HCT116 (cell line): ENCODE data around the gene FAM131A. TPM values are rescaled to one million over a fixed set of nuclear protein-coding genes. Genes with fewer than 3 reads are reported as not detected.

ENCODE experiments used
- ATAC-seq: fragments of 200-7000 bp; cut with Tn5 transposase; 2 replicates; pipeline ENCODE4 v1.9.1; 2020; ENCODE audit warnings: mild to moderate bottlenecking, moderate library complexity
- BruUV-seq: library from RNA; stranded (reverse); fragments of 400-500 nt; replicated peaks from 2 replicates; lab custom pipeline; 2021; lab: Mats Ljungman, UMichigan
- CTCF ChIA-PET: fragments of 300-600 bp; sonication (Branson Sonifier 250); formaldehyde crosslinking; loops from one replicate; lab custom pipeline; 2021; ENCODE audit warnings: antibody characterized with exemption; lab: Charles Lee
- POLR2A ChIA-PET: fragments of 300-600, 350-600 bp; sonication (Branson Sonifier 250); formaldehyde crosslinking; loops from one replicate; lab custom pipeline; 2021; ENCODE audit warnings: antibody characterized with exemption; lab: Charles Lee
- RAD21 ChIA-PET, 2 experiments: fragments of 300-600 bp; sonication (Branson Sonifier 250); formaldehyde crosslinking; loops; one replicate each; lab custom pipeline; 2023; ENCODE audit warnings: low total read pairs in 2 of 2; ENCODE audit not compliant: uncharacterized antibody in 2 of 2, unreplicated experiment in 2 of 2, low non-redundant PET in 1 of 2; lab: Charles Lee
- DNase-seq: peaks from one replicate; pipeline ENCODE4 v3.0.0-alpha.2; 2010; ENCODE audit warnings: low read depth, low spot score
- H2AFZ ChIP-seq: fragments of 200-600 bp; shearing (Covaris generic), sonication (generic); 2 replicates; pipeline ENCODE4 v1.6.1; 2017; ENCODE audit warnings: low read depth, mixed run types, mixed read lengths, antibody characterized with exemption, low read length; ENCODE audit not compliant: poor library complexity, severe bottlenecking
- H3K27ac ChIP-seq: 2 replicates; pipeline ENCODE4 v1.5.1; 2012; ENCODE audit warnings: low read depth, low read length
- H3K27me3 ChIP-seq: fragments of 200-600 bp; sonication (generic); 2 replicates; pipeline ENCODE4 v1.6.1; 2016; ENCODE audit warnings: mixed run types, low read length, mixed read lengths; ENCODE audit not compliant: insufficient read depth
- H3K36me3 ChIP-seq, 2 experiments: fragments of 200-500 bp in 1 of 2; fragments of 200-600 bp in 1 of 2; sonication (Bioruptor generic) in 1 of 2; sonication (generic) in 1 of 2; 2 replicates each; pipeline versions ENCODE4 v1.5.1 to v1.6.1; 2014 to 2016; ENCODE audit warnings: low read length in 2 of 2, inconsistent platforms in 1 of 2, mixed read lengths in 1 of 2, mixed run types in 1 of 2; ENCODE audit not compliant: insufficient read depth in 2 of 2, control insufficient read depth in 1 of 2
- H3K4me1 ChIP-seq, 2 experiments: fragments of 200-600 bp in 1 of 2; sonication (generic) in 1 of 2; 2 replicates each; pipeline versions ENCODE4 v1.5.1 to v1.6.1; 2012 to 2017; ENCODE audit warnings: low read length in 2 of 2, inconsistent platforms in 1 of 2, mild to moderate bottlenecking in 1 of 2, mixed read lengths in 1 of 2, mixed run types in 1 of 2, moderate library complexity in 1 of 2; ENCODE audit not compliant: insufficient read depth in 2 of 2, control insufficient read depth in 1 of 2
- H3K4me2 ChIP-seq: fragments of 200-600 bp; sonication (generic); 2 replicates; pipeline ENCODE4 v1.6.1; 2017; ENCODE audit warnings: mixed run types, low read length, mixed read lengths
- H3K4me3 ChIP-seq, 2 experiments: fragments of 200-600 bp in 1 of 2; sonication (generic) in 1 of 2; replicated peaks in 1 of 2; 2 replicates each; pipeline ENCODE4 v1.5.1; 2011 to 2016; ENCODE audit warnings: low read length in 2 of 2, control low read depth in 1 of 2, low read depth in 1 of 2, mild to moderate bottlenecking in 1 of 2, mixed read lengths in 1 of 2, mixed run types in 1 of 2
- H3K79me2 ChIP-seq: fragments of 200-600 bp; sonication (generic); 2 replicates; pipeline ENCODE4 v1.6.1; 2017; ENCODE audit warnings: mild to moderate bottlenecking, mixed run types, low read length, moderate library complexity, mixed read lengths; ENCODE audit not compliant: insufficient read depth
- H3K9ac ChIP-seq: fragments of 200-600 bp; sonication (generic); 2 replicates; pipeline ENCODE4 v1.6.1; 2016; ENCODE audit warnings: low read length, mixed read lengths
- H3K9me2 ChIP-seq: fragments of 200-600 bp; sonication (generic), shearing (Covaris generic); 2 replicates; pipeline ENCODE4 v1.6.1; 2017; ENCODE audit warnings: mixed run types, mild to moderate bottlenecking, moderate library complexity; ENCODE audit not compliant: insufficient read depth
- H3K9me3 ChIP-seq, 2 experiments: fragments of 200-500 bp in 1 of 2; fragments of 200-600 bp in 1 of 2; sonication (Bioruptor generic) in 1 of 2; sonication (generic) in 1 of 2; 2 replicates each; pipeline ENCODE4 v1.6.1; 2014 to 2017; ENCODE audit warnings: low read length in 2 of 2, mixed read lengths in 2 of 2, inconsistent platforms in 1 of 2, low read depth in 1 of 2, mild to moderate bottlenecking in 1 of 2, mixed run types in 1 of 2, moderate library complexity in 1 of 2; ENCODE audit not compliant: control insufficient read depth in 1 of 2, insufficient read depth in 1 of 2
- H4K20me1 ChIP-seq: fragments of 200-600 bp; sonication (generic), shearing (Covaris generic); 2 replicates; pipeline ENCODE4 v1.6.1; 2017; ENCODE audit warnings: mixed run types, mild to moderate bottlenecking, moderate library complexity; ENCODE audit not compliant: insufficient read depth
- ATF3 ChIP-seq: IDR thresholded peaks from 2 replicates; pipeline ENCODE4 v1.6.1; 2012
- RAD21 ChIP-seq: IDR thresholded peaks from 2 replicates; pipeline ENCODE4 v1.6.1; 2012; ENCODE audit warnings: low read depth, mild to moderate bottlenecking
- SP1 ChIP-seq: IDR thresholded peaks from 2 replicates; pipeline ENCODE4 v1.6.1; 2012; ENCODE audit warnings: low read depth
- ZBTB33 ChIP-seq: IDR thresholded peaks from 2 replicates; pipeline ENCODE4 v1.6.1; 2011; ENCODE audit warnings: mild to moderate bottlenecking, low read length, moderate library complexity; ENCODE audit not compliant: insufficient replicate concordance; ENCODE audit errors: extremely low read depth
- intact Hi-C: fragments of 100-400 bp; cut with micrococcal nuclease; formaldehyde crosslinking; loops from 2 replicates; pipeline ENCODE4 v1.10.0; 2022
- total RNA-seq: library from RNA; stranded (reverse); gene quantifications from one replicate; pipeline ENCODE4 v1.2.1, GENCODE V29; 2021; ENCODE audit not compliant: unreplicated experiment
- TF ChIP-seq, protein P1 (sequence below), 3 experiments: fragments of 200-600 bp in 1 of 3; sonication (generic) in 1 of 3; IDR thresholded peaks in 2 of 3; conservative IDR thresholded peaks in 1 of 3; 2 replicates each; pipeline ENCODE4 v1.5.1; 2012 to 2017; ENCODE audit warnings: low read depth in 2 of 3, low read length in 2 of 3, antibody characterized with exemption in 1 of 3, borderline replicate concordance in 1 of 3, control low read depth in 1 of 3, mild to moderate bottlenecking in 1 of 3, mixed read lengths in 1 of 3, mixed run types in 1 of 3, moderate library complexity in 1 of 3; ENCODE audit not compliant: insufficient read depth in 1 of 3

Gene FAM131A
- total RNA-seq, 1 experiment from 2014 or later: 17.8 TPM

DNA sequence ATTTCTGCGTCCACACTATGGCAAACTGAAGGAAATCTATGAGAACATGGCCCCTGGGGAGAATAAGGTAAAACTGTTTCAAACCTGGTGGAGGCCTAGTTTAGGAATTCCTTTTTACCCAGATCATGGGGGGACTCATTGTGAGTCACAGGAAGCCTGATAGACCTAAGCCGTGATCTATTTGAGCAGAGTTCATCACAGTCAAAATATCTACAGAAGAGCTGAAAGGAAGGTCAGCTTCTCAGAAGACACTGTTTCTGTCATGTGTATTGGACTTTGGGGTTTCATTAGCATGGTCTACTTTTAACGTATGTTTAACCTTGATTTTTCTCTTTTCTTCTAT is 37.1 kb upstream of the FAM131A start (continued):
- TF ChIP-seq ATF3 (no peak), ZBTB33 (no peak)

GRCh38 chr3:184305577-184305976 is 31.8 kb upstream of the FAM131A start:
- H3K79me2 ChIP-seq: peaks cover 40% of the 10 kb centered on the region
- TF ChIP-seq, protein P1, sequence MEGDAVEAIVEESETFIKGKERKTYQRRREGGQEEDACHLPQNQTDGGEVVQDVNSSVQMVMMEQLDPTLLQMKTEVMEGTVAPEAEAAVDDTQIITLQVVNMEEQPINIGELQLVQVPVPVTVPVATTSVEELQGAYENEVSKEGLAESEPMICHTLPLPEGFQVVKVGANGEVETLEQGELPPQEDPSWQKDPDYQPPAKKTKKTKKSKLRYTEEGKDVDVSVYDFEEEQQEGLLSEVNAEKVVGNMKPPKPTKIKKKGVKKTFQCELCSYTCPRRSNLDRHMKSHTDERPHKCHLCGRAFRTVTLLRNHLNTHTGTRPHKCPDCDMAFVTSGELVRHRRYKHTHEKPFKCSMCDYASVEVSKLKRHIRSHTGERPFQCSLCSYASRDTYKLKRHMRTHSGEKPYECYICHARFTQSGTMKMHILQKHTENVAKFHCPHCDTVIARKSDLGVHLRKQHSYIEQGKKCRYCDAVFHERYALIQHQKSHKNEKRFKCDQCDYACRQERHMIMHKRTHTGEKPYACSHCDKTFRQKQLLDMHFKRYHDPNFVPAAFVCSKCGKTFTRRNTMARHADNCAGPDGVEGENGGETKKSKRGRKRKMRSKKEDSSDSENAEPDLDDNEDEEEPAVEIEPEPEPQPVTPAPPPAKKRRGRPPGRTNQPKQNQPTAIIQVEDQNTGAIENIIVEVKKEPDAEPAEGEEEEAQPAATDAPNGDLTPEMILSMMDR (IDR thresholded peaks at IDR 0.05 in 2 of 3, conservative IDR thresholded peaks at IDR 0.05 in 1 of 3; ENCODE audit: borderline replicate concordance in 1 of 3, insufficient read depth in 1 of 3, low read depth in 2 of 3, low read length in 2 of 3): peak; percentile 39 to 53 (median 49); a peak in 5 of 6 replicates
- TF ChIP-seq SP1: no peak
- TF ChIP-seq RAD21: peak; percentile 56
- no peaks in the 10 kb centered on the region for H3K9me3 ChIP-seq
- no peak overlapping the region for H2AFZ ChIP-seq
- H3K36me3 ChIP-seq: peaks cover 63 to 71% of the 10 kb centered on the region in 2 experiments
- ChIA-PET POLR2A (no interaction called here), RAD21 (interaction anchor here in 1 of 2 experiments (0.7 kb wide), 1 partner anchor 102 kb away, joined by 6 read pairs; no protein-coding TSS in a partner anchor), CTCF (no interaction called here)
- ATAC-seq: peak; percentile 83
- H3K27ac ChIP-seq: no peak overlapping the region
- H3K27me3 ChIP-seq: no peaks in the 10 kb centered on the region
- no peaks in the 10 kb centered on the region for H4K20me1 ChIP-seq
- no peak overlapping the region for H3K4me2 ChIP-seq
- H3K9me2 ChIP-seq: no peaks in the 10 kb centered on the region
- no peak overlapping the region for H3K4me3 ChIP-seq
- intact Hi-C loops: no loop called here
- no peak overlapping the region for H3K9ac ChIP-seq
- BruUV-seq: no TSS peak
- no peaks in the 10 kb centered on the region for H3K4me1 ChIP-seq
- no peak for DNase-seq
